ENCODE data around the gene ZNF79.

GRCh38 chr9:127405344-127406125 is 18.6 kb upstream of the ZNF79 start:
- TF ChIP-seq CTCF (IDR thresholded peaks at IDR 0.05 in 2 of 3, conservative IDR thresholded peaks at IDR 0.05 in 1 of 3; ENCODE audit: insufficient read depth in 2 of 3, low read depth in 1 of 3, low read length in 3 of 3): no peak
- no peak for TF ChIP-seq TGIF2 (CRISPR knock-in tag; IDR thresholded peaks at IDR 0.05)
- TF ChIP-seq RUNX1 (IDR thresholded peaks at IDR 0.05; ENCODE audit: low read depth): no peak
- TF ChIP-seq YY1 (IDR thresholded peaks at IDR 0.05; ENCODE audit: borderline replicate concordance in 1 of 3, control insufficient read depth in 1 of 3, extremely low read depth in 1 of 3, insufficient read depth in 3 of 3, insufficient read length in 1 of 3, insufficient replicate concordance in 2 of 3, low read depth in 1 of 3, low read length in 2 of 3): no peak
- no peak for TF ChIP-seq ZNF24 (IDR thresholded peaks at IDR 0.05)
- no peak for TF ChIP-seq NBN (IDR thresholded peaks at IDR 0.05; ENCODE audit: low read depth)
- TF ChIP-seq CBFB (CRISPR knock-in tag; IDR thresholded peaks at IDR 0.05): no peak
- no peak for TF ChIP-seq KDM2B (CRISPR knock-in tag; IDR thresholded peaks at IDR 0.05)
- no peak for TF ChIP-seq HNRNPUL1 (IDR thresholded peaks at IDR 0.05; ENCODE audit: low read length)
- TF ChIP-seq RCOR1 (IDR thresholded peaks at IDR 0.05; ENCODE audit: borderline replicate concordance in 1 of 2, low read depth in 2 of 2, low read length in 2 of 2): no peak
- TF ChIP-seq CHD4 (IDR thresholded peaks at IDR 0.05; ENCODE audit: insufficient read depth, insufficient replicate concordance, low read depth, low read length, poor library complexity, severe bottlenecking): no peak
